Stimulated activated CD4-positive, alpha-beta T cell treated with anti-CD3 and anti-CD28 coated beads, Interleukin-12 subunit alpha, Interleukin-12 subunit beta, amount 100 ng/mL, for 48 hours (primary cell): ENCODE data around the gene KRTCAP2.
"Not testable (repeated sequence)": the region's sequence is repeated elsewhere in the genome, so short reads cannot be mapped to it uniquely, and the experiment has no call there.

Experiments used
- DNase-seq, 3 donors: peaks; one replicate each; pipeline ENCODE4 v3.0.0-alpha.2; 2020; ENCODE audit warnings: low read depth in 2 of 3, low spot score in 1 of 3

KRTCAP2 gene

GRCh38 chr1:155170806-155171205 is 2.3 kb downstream of the KRTCAP2 start:
- DNase-seq: no peak

GRCh38 chr1:155170101-155170785 is 2.9 kb downstream of the KRTCAP2 start:
- no peak for DNase-seq

- DNase-seq: no peak
Measured at GRCh38 chr1:155169541-155169940, 3.6 kb downstream of the KRTCAP2 start.

DNA sequence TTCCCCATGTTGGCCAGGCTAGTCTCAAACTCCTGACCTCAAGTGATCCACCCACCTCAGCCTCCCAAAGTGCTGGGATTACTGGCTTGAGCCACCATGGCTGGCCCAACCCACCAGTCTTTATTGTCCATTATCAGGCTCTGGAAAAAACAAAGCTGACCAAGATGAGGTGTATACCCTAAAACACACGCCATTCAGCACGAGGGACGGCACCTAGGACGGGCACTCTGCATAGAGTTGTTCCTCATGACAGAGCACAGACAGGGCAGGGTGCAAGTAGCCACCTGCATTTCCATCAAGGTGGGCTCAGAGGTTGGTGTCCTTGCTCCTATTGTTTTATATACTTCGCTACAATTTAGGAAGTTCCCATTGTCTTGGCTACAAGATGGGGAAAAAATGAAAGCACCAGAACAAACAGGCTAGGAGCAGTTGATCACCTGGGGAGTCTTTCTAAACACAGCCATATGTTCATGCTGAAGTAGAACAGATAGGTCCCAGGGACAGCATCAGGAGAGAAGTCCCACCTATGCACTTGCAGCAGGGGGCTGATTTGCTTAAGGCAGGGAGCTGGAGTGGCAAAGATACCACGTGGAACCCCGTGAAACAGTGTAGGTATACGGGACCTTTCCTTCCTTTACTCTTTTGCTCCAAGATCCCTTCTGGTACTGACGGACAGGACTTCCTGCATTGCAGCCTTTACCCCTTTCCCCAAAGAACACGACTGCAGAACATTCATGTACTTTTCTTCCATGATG is 4.5 kb downstream of the KRTCAP2 start:
- DNase-seq: no peak

DNA sequence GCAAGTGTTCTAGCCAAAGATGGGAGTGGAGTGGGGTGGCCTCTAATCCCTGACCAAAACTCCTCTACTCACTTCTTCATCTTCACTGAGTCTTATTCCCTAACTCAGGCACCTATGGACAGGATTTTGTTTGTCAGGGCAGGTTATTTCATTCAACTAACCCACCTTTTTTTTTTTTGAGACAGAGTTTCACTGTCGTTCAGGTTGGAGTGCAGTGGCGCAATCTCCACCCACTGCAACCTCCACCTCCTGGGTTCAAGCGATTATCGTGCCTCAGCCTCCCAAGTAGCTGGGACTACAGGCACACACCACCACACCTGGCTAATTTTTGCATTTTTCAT is 5.0 kb downstream of the KRTCAP2 start:
- DNase-seq: not testable (repeated sequence)

DNA sequence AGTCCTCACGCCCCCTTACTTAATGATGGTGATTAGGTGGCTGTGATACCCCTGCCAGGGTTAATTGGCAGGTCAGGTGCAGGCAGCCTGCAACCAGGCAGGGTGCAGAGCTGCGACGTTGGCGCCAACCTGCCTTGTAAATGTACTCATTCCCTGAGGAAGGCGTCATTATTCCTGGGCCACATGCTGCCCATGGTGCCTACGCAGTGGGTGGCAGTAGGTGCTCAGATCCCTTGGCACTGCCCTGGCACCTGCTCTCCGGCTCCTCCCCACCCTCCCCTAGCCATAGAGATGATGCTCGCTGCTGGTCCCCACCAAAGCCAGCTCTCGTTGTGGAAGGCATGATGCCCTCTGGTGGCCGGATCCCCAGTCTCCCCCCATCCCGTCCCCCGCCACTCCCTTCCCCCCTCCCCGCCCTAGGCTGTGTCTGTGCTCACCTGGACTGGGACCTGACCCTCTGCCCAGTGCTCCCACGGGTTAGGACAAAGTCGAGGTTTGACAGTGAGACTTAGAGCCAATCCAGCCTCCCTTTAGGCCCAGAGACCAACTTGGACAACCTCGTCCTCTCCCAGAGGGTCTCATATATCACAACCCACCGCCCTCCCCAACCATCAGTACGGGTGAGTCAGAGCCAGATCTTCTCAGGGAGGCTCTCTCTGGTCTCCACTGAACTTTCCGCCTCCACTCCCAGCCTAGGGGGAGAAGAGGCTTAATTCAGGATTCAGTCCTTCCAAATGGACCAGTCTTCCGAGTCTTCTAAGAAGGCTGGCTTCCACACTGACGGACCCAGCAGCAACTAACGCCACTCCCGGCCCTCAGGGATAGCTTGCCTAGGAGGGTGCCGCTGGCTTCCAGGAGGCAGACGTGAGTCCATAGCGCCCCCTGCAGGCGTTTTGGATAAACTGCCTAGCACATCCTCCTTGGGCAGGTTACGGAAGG is 5.7 kb downstream of the KRTCAP2 start:
- DNase-seq: peak; percentile 79 to 90 (median 82)

- DNase-seq: no peak
Measured at GRCh38 chr1:155166471-155167165, 6.5 kb downstream of the KRTCAP2 start.

DNA sequence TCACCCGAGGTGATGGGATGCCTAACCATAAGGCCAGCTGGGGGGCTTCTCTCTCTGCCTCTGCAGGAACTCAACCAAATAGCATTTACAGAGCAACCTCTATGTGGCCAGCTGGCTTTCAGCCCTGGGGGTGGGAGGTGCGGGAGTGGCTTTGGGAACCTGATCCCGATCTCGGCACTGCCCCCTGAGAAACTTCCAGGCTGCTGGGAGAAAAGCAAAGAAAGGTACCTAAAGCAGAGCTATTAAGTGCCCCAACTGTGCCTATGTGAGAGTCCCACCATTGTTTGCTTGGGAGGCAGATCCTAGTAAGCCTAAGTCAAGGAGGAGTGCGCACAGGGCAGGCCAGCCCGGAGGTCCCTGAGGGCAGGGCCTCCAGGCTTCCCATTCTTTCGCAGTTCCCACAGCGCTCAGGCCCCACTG is 7.0 kb downstream of the KRTCAP2 start:
- no peak for DNase-seq

DNA sequence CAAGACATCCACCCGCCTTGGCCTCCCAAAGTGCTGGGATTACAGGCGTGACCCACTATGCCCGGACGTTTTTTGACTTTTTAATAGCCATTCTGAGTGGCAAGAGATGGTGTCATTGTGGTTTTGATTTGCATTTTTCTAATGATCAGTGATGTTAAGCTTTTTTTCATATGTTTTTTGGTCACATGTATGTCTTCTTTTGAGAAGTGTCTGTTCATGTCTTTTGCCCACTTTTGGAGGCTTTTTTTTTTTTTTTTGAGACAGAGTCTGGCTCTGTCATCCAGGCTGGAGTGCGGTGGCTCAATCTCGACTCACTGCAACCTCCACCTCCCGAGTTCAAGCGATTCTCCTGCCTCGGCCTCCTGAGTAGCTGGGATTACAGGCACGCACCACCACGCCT is 8.5 kb downstream of the KRTCAP2 start:
- DNase-seq: not testable (repeated sequence)

- not testable (repeated sequence) for DNase-seq
Measured at GRCh38 chr1:155163785-155164184, 9.3 kb downstream of the KRTCAP2 start.

DNA sequence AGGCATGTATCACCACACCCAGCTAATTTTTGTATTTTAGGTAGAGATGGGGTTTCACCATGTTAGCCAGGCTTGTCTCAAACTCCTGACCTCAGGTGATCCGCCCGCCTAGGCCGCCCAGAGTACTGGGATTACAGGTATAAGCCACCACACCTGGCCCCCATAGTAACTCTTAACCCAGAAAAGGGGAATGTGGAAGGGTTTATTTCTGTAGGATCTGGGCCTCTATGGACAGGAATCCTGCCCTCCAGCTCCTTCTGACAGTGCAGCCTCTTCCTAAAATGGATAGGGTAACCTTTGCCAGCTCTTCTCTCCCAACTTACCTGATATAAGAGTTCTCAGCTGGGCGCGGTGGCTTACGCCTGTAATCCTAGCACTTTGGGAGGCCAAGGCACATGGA is 10.5 kb downstream of the KRTCAP2 start:
- not testable (repeated sequence) for DNase-seq

- DNase-seq: no peak
Measured at GRCh38 chr1:155160128-155160527, 13.0 kb downstream of the KRTCAP2 start.

GRCh38 chr1:155158991-155159390 is 14.1 kb downstream of the KRTCAP2 start:
- DNase-seq: no peak

- not testable (repeated sequence) for DNase-seq
Measured at GRCh38 chr1:155155996-155156643, 17.0 kb downstream of the KRTCAP2 start.

DNA sequence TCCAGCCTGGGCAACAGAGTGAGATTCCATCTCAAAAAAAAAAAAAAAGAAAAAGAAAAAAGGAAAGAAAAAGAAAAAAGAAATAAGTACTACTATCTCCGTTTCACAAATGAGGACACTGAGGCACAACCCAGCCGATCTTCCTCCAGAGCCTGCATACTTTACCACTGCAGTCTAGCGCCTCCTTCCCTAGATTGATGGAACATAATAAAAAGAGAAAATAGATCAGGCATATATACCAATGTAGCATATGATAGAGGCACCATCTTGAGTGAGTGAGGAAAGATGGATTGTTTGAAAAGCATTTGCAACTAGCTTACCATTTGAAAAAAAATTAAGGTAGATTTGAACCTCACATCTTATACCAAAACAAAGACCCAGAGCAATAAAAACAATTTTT is 27.6 kb downstream of the KRTCAP2 start:
- no peak for DNase-seq

- DNase-seq: no peak
Measured at GRCh38 chr1:155141749-155142148, 31.4 kb downstream of the KRTCAP2 start.

GRCh38 chr1:155140630-155140953 is 32.5 kb downstream of the KRTCAP2 start:
- no peak for DNase-seq

DNA sequence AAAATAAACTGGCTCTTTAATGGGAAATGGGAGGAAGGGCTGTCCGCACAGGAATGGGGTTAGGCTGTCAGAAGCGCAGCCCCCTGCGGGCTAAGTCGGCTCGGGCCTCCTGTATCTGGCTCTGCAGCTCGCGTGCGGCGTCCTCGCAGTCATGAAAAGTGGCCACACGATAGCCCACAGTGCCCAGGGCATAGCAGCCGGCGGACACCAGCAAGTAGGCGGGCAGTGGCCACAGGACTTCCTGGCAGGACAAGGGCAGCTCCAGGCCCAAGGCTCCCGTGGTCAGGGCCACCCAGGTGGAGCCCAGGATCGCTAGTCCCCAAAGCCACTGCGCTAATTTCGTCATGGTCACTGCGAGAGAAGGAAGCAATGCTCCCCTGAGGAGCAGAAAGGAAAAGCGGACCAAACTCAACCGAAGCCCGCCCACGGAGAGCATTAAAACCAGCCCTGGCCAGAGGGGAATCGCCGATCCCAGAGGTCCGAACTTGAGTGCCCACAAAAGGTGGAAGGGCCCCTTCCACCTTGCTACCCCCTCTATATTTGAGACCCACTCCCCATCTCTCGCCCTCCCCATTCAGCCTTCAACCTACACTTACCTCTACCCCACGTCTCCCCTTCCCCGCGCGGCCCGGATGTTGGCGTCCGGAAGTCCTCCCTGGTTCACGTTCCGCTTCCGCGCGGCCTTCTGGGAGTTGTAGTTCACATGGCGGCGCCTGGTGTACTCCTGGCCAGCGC is 33.0 kb downstream of the KRTCAP2 start, which contains the start of gene DPM3:
Gene DPM3, minus strand, starts transcription at position 637 of the 735 bp plus-strand sequence. Its CDS starts 291 bp downstream, at position 346.
- DNase-seq: peak; percentile 83 to 92 (median 90)

GRCh38 chr1:155137154-155137949 is 35.8 kb downstream of the KRTCAP2 start:
- DNase-seq: no peak
